OCI-LY7 (cell line): ENCODE results near the gene CADM2.

ENCODE experiments used
- EZH2phosphoT487 ChIP-seq: fragments of 200-600 bp; sonication (generic); IDR thresholded peaks from 2 replicates; pipeline ENCODE4 v1.6.1; 2018; ENCODE audit warnings: low read depth, borderline replicate concordance, mild to moderate bottlenecking, mixed run types, antibody characterized with exemption, low read length, moderate library complexity, mixed read lengths
- TF ChIP-seq, protein P1 (sequence below): fragments of 200-600 bp; sonication (generic); conservative IDR thresholded peaks from 2 replicates; pipeline ENCODE4 v1.5.1; 2014; ENCODE audit warnings: mild to moderate bottlenecking, antibody characterized with exemption, low read length, moderate library complexity, mixed read lengths

DNA sequence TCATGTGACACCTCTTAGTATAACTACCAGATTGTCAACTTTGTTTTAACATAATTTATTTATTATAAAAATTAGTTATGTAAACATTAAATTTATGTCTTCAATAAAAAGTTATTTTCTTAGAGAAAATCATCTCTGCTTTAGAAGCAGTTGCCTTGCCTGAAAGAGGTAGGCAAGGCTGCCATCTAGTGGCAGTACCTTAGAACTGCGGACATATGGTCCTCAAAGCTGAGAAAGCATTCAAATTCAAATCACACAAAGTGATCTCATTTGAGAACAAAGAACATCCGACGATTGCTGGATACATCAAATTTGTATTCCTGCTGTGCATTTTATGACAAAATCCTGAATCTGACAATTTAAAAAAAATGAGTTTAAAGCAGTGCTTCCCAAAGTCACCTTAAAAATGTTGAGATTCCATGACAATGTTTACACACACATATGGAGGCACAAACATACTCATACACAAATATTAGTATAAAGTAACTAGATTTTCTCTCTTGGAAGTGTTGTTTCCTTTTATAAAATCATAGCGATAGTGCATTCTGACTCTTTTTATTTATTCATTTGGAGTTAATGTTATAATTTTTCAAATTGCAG lies 617.4 kb downstream of the CADM2 start:
- TF ChIP-seq, protein P1, sequence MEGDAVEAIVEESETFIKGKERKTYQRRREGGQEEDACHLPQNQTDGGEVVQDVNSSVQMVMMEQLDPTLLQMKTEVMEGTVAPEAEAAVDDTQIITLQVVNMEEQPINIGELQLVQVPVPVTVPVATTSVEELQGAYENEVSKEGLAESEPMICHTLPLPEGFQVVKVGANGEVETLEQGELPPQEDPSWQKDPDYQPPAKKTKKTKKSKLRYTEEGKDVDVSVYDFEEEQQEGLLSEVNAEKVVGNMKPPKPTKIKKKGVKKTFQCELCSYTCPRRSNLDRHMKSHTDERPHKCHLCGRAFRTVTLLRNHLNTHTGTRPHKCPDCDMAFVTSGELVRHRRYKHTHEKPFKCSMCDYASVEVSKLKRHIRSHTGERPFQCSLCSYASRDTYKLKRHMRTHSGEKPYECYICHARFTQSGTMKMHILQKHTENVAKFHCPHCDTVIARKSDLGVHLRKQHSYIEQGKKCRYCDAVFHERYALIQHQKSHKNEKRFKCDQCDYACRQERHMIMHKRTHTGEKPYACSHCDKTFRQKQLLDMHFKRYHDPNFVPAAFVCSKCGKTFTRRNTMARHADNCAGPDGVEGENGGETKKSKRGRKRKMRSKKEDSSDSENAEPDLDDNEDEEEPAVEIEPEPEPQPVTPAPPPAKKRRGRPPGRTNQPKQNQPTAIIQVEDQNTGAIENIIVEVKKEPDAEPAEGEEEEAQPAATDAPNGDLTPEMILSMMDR = peak; percentile 88
- TF ChIP-seq EZH2phosphoT487 = no peak
